GM19239 (cell line): ENCODE results near the gene DDX19B.
"Not testable (repeated sequence)": the region's sequence is repeated elsewhere in the genome, so short reads cannot be mapped to it uniquely, and the experiment has no call there.

Source experiments
- DNase-seq: peaks from one replicate; pipeline ENCODE4 v3.0.0; 2011; ENCODE audit warnings: low spot score; ENCODE audit not compliant: insufficient read length
- FAIRE-seq: peaks from 2 replicates; lab custom pipeline; 2011; peaks lifted over from hg19 to GRCh38; lab: Jason Lieb, UNC

DDX19B gene

DNA sequence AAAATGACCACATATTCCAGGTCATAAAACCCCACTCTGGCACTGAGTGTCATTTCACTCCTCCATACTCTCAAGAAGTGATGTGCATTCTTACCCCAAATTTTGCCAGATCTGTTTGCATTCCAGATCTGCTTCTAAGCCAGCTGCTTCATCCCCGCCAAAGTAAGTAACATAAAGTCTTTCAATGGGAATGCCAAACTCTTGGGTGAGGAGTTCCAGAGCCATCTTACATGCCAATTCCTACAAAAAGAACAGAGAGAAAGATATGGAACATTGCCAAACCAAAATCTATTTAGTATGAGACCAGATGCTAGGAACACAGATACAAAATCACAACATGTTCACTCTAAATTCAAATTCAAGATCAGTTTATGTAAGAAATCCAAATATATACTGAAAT lies 22.6 kb upstream of the DDX19B start:
- FAIRE-seq: no peak
- no peak for DNase-seq

DNA sequence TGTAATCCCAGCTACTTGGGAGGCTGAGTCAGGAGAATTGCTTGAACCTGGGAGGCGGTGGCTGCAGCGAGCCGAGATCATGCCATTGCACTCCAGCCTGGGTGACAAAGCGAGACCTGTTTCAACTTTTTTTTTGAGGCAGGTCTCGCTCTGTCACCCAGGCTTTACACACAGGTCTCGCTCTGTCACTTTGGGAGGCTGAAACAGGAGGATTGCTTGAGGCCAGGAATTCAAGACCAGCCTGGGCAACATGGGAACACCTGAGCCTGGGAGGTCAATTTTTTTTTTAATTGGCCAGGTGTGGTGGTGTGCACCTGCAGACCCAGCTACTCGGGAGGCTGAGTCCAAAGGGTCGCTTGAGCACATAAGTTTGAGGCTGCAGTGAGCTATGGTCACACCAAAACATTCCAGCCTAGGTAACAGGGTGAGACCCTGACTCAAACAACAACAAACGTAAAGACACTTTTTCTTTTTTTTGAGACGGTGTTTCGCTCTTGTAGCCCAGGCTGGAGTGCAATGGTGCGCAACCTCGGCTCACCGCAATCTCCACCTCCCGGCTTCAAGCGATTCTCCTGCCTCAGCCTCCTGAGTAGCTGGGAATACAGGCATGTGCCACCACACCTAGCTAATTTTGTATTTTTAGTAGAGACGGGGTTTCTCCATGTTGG lies 11.5 kb upstream of the DDX19B start:
- not testable (repeated sequence) for FAIRE-seq, DNase-seq

DNA sequence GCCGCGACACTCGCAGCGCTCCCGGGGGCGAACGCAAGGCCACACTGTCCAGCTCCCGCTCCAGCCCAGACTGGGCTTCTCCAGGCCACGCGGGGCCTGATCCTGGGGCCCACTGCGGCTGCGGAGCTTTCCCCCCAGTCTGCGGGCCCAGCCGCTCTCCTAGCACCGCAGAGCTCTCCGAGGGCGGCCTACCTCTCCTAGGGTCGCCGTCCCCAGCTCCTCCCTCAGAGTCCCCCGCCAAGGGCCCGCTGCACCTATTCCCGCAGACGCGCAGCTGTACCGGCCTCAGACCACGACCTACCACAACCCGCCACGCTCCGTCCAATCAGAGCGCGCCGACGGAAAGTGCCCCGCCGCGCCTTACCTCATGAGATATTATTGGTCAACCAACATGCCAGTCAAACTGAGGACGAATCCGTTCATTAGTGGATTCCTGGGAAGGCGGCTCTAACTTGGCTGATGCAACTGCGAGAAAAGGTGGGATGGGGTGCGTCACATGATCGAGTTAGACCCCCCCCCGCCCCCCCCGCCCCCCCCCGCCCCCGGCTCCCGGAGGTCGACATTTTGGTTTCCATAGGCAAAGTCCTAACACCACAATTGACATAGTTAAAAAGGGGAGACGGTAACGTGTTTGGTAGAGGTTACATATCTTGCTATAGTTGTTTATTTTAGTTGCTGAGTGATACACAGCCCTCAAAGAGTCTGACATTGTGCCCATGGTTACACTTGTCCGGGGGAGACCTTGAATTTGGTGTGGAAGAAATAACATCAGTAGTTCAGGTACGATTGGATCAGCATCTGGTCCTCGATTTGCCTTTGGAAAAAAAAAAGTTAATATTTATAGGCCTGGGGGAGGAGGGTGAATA lies 9.5 kb upstream of the DDX19B start, which contains the start of gene AARS1:
AARS1 (minus strand) TSS at position 278 of the 866 bp plus-strand sequence. CDS start 6,743 bp downstream, outside the sequence.
- FAIRE-seq: peak; percentile 94
- DNase-seq: peak; percentile 89

DNA sequence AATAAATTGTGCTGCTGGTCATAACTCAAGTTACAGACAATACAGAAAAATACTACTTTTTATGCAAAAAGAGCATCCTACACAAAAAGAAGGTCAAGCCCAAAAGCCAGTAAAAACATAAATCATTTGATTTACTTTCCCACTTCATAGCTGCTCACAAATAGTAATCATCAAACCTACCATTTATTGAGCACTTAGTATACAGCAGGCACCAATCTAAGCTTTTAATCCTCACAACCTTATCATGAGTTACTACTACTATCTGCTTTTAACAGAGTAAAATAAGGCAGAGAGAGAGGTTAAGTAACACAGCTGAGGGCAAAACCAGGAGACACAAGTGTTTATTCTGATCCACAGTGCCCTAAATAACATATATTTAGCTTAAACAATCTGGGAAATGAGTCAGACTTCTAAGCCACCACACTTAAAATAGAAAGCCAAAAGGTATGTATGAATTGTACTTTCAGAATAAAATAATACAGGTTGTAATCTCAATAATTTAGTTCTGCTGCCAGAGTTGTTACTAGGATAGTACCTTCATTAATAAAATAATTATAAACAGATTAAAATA lies 8.0 kb upstream of the DDX19B start:
- FAIRE-seq (no peak), DNase-seq (no peak)

DNA sequence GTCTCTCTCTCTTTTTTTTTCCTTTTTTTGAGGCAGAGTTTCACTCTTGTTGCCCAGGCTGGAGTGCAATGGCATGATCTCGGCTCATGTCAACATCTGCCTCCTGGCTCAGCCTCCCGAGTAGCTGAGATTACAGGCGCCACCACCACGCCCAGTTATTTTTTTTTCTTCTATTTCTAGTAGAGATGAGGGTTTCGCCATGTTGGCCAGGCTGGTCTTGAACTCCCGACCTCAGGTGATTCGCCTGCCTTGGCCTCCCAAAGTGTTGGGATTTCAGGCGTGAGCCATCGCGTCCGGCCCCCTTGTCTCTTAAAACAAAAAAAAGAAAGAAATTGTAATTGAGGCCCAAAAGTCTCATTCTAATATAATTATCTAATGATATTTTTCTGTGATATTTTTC lies 6.8 kb upstream of the DDX19B start:
- not testable (repeated sequence) for DNase-seq, FAIRE-seq

DNA sequence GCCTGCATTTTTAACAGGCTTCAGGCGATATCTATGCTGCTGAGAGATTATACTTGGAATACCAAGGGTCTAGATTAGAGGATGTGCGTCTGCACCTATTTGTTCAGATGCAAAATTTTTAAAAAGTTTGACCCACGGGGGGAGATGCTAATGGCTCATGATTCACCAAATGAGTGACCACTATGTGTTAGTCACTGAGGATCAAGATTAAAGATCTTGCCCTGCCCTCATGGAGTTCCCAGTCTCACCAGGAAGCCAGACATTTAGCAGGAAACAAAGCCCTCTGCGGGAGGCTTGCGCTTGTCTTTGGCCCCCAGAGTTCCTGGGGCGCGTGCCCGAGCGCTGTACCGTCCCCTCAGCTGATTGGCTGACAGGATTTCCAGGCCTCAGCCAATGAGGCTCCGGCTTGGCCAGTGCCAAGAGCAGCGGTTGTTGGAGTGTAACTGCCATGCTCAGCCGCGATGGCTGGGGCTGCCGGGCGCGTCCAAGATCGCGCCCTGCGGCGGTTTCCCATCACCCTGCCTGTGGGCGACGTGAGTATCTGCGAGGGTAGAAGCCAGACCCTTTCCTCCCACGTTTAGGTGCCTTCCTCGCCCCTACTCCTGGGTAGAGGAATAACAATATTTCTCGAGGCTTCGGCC lies 4.5 kb upstream of the DDX19B start:
- DNase-seq (no peak), FAIRE-seq (no peak)

DNA sequence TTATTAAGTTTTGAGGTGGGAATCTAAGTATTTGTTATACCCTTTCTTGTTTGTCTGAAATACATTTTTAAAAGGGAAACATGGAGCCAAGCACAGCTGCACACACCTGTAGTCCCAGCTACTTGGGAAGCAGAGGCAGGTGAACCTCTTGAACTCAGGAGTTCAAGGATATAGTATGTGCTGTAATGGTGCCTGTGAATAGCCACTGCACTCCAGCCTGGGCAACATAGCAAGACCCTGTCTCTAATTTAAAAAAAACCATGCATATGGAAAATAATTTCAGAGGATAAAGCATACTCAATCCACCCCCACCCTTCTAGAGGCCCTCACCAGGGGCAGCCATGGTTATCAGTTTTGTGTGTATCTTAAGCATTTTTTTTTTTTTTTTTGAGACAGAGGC lies 3.4 kb upstream of the DDX19B start:
- FAIRE-seq (no peak), DNase-seq (no peak)

DNA sequence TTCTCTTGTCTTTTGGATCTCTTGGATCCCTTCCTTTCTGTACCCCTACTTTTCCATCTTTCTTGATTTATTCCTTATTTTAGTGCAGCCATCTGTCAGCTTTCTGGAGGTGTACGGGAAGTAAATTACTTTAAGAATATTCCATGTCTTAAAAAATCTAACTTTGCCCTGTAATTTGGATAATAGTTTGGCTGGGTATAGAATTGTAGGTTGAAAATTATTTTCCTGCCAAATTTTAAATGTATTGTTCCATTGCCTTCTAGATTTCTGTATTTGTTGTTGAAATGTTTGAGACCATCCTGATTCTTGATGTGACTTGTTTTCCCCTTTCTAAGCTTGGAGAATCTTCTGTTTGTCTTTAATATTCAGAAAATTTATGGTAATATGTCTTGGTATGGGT lies 2.1 kb downstream of the DDX19B start:
- DNase-seq (no peak), FAIRE-seq (no peak)

DNA sequence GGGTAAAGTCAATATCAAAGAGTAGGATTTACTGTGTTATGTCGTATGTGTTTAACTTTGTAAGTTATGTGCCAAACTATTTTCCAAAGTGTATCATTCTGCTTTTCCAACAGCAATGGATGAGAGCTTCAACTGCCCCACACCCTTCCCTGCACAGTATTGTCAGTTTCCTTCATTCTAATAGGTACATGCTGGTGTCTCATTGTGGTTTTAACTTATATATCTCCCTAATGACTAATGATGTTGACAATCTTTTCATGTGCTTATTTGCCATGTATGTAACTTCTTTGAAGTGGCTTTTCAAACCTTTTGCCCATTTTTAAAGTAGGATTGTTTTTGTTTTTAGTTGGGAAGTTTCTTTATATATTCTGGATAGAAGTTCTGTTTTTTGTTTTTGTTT lies 3.8 kb downstream of the DDX19B start:
- FAIRE-seq (no peak), DNase-seq (no peak)

DNA sequence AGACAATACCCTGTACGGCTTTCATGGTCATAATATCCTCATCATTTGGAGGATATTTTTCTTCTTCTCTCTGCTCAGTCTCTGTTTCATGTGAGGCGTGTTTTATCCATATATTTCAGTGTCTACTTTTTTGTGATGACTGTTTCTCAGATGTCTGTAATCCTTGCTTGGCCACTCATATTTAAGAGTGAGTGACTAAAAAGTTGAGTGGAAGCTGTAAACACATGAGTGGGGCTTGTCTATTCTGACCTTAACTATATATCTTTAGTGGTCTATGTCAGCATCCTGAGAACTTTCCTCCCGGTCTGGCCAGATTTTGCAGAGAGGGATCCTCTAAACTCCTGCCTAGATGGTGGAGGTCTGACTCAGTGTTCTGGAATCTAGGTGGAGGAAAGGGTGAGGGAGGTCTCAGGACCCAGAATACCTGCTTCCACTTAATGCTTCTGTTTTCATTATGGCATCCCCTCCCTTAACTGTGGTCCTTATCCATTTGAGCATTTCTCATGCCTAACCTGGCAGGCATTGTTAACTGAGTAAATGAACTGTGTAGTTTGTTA lies 6.0 kb downstream of the DDX19B start:
- FAIRE-seq: no peak
- DNase-seq: no peak

DNA sequence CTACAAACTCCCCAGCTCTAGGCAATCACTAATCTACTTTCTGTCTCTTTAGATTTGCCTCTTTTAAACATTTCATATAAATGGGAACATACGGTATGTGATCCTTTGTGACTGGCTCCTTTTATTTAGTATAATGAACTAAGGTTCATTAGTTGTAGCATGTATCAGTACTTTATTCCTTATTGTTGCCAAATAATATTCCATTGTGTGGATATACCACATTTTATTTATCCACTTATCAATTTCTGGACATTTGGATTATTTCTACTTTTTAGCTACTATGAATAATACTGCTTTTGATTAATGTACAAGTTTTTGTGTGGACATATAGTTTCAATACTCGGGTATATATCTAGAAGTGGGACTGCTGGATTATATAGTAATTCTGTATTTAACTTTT lies 7.9 kb downstream of the DDX19B start:
- no peak for FAIRE-seq
- DNase-seq: no peak

DNA sequence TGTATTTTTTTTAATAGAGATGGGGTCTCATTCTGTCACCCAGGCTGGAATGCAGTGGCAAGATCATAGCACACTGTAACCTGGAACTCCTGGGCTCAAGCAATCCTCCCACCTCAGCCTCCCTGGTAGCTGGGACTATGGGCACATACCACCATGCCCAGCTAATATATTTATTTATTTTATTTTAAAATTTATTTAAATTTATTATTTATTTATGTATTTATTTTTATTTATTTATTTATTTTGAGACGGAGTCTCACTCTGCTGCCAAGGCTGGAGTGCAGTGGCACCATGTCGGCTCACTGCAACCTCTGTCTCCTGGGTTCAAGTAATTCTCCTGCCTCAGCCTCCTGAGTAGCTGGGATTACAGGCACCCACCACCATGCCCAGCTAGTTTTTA lies 8.7 kb downstream of the DDX19B start:
- not testable (repeated sequence) for FAIRE-seq

DNA sequence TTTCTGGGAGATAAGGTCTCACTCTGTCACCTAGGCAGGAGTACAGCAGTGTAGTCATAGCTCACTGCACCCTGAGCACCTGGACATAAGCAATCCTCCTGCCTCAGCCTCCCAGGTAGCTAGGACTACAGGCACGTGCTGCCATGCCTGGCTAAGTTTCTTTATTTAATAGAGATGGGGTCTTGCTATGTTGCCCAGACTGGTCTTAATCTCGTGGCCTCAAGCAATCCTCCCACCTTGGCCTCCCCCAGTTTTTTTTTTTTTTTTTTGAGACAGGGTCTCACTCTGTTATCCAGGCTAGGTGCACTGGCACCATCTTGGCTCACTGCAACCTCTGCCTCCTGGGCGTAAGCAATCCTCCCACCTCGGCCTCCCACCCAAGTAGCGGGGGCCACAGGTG lies 21.1 kb downstream of the DDX19B start:
- DNase-seq (no peak), FAIRE-seq (no peak)

More for the DNA sequence above, 8.7 kb downstream of the DDX19B start:
- DNase-seq: not testable (repeated sequence)

DNA sequence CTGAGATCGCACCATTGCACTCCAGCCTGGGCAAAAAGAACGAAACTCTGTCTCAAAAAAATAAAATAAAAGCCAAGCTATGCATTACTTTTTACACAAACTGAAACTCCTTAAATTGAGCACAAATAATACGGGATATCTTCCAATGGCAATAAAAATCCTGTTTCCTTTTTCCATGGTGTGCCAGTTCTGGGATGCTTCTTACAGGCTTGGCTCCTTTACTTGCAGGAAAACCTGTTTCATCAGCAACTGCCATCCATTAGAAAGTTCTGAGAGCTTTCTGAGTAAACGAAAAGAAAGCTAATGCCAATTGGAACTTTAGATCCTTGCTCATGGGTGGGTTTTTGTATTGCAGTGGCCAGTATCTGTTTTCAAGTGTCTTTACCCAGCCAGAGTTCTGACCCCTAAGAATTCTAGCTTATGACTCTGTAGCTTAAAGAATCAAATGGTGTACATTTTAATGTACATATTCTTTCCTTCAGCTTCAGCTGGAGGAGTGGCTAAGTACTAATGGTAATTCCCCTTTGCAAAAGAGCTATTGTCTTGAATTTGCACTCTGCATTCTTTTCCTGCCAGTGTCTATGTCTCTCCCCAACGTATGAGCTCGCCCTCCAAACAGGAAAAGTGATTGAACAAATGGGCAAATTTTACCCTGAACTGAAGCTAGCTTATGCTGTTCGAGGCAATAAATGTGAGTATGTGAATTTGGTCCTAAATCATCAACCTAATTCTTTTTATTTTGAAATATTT lies 26.2 kb downstream of the DDX19B start:
- FAIRE-seq: no peak

DNA sequence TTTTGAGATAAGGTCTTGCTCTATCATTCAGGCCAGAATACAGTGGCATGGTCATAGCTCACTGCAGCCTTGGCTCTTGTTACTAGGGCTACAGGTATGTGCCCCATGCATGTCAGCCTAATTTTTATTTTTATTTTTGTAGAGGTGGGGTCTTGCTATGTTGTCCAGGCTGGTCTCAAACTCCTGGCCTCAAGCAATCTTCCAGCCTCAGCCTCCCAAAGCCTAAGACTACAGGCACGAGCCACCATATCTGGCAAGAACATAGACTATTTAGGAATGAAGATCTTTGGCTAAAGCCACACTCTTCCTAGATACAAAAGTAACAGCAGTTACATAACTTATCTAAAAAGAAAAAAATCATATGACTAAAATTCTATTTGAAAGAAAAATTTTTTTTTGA lies 32.1 kb downstream of the DDX19B start:
- FAIRE-seq (no peak), DNase-seq (no peak)

More for the DNA sequence above, 26.2 kb downstream of the DDX19B start:
- no peak for DNase-seq

DNA sequence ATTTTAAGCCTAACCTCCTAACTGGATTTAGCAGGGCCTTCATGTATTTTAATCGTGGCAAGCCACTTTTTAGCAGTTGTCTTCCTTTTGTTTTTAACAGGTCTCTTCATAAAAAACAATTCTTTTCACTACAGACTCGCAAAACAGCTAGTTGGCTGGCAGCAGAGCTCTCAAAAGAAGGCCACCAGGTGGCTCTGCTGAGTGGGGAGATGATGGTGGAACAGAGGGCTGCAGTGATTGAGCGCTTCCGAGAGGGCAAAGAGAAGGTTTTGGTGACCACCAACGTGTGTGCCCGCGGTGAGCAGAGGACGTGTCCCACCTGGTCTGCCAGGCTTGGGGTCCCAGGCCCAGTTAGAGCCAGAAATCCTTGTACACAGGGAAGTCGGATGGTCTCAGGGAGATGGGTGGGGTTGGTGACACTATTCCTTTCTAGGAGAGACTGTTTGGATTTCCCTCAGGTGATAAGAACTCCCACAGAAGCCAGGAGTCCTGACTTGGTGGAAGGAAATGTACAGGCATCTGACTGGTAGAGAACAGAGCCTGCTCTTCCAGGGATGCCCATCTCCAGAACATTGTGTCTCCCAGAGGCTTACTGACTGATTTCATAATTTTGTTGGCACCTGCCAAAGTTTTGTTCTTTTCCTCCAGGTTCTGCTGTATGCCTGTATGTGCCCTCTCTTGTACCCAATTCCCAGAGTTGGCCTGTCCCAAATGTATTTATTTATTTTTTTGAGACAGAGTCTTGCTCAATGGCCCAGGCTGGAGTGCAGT lies 32.8 kb downstream of the DDX19B start:
- FAIRE-seq: peak; percentile 49

DNA sequence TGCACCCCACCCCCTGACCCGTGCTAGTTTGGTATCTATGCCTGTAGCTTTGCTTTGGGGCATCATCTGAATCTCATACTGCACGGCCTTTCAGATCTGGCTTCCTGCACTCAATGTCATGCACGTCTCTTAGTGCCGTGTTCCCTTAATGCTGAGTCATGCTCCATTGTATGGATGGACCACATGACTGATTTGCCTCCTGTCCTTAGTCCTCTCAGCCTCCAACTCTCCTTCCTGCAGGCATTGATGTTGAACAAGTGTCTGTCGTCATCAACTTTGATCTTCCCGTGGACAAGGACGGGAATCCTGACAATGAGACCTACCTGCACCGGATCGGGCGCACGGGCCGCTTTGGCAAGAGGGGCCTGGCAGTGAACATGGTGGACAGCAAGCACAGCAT lies 33.7 kb downstream of the DDX19B start:
- not testable (repeated sequence) for DNase-seq, FAIRE-seq

More for the DNA sequence above, 32.8 kb downstream of the DDX19B start:
- DNase-seq: no peak

DNA sequence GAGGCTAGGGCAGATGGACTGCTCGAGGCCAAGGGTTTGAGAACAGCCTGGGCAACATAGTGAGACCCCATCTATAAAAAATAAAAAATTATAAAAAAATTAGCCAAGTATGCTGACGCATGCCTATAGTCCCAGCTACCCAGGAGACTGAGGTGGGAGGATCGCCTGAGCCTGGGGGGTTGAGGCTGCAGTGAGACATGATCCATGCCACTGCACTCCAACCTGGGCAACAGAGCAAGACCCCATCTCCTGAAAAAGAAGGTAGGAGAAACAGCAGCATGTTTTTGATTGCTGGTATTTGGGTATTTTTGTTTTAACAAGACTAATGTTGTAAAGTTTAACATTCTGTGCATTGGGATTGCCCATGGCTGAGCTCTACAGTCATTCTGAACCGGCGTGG lies 38.8 kb downstream of the DDX19B start:
- DNase-seq (no peak), FAIRE-seq (no peak)

DNA sequence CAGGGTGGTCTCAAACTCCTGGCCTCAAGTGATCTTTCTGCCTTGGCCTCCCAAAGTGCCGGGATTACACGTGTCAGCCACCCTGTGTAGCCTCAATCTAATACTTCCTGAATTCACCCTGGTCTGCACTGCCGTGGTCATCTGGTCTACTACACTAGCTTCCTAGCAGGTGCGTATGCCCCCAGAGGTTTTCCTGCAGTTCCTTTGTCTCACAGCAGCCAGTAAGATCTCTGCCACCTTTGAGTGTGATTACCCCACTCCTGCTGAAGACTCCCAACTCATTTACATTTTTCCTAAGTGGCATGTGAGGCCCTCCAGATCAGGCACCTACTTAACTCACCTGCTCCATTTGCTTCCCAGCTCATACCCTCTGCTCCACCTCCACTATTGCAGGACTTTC lies 42.6 kb downstream of the DDX19B start:
- FAIRE-seq: no peak
- DNase-seq: no peak
